HepG2 (cell line): Measurements from ENCODE around the gene HYAL1. TPM values are rescaled to one million over a fixed set of nuclear protein-coding genes. Genes with fewer than 3 reads are reported as not detected.

Experiments used
- ATAC-seq: fragments of 200-7000 bp; cut with Tn5 transposase; 3 replicates; pipeline ENCODE4 v1.9.1; 2020; ENCODE audit warnings: mild to moderate bottlenecking, moderate library complexity
- BruUV-seq: library from RNA; stranded (reverse); fragments of 400-500 nt; replicated peaks from 2 replicates; lab custom pipeline; 2021; lab: Mats Ljungman, UMichigan
- CTCF ChIA-PET: fragments of 300-600 bp; formaldehyde crosslinking; extraction: SDS; loops from one replicate; lab custom pipeline; 2021; ENCODE audit warnings: low total read pairs, inconsistent platforms, low intra/inter-chr PET ratio; lab: Yijun Ruan, JAX
- POLR2A ChIA-PET: fragments of 350-600 bp; sonication (Branson Sonifier 250); formaldehyde crosslinking; loops from one replicate; lab custom pipeline; 2020; ENCODE audit warnings: antibody characterized with exemption, inconsistent platforms; lab: Yijun Ruan, JAX
- DNase-seq: peaks from one replicate; pipeline ENCODE4 v3.0.0-alpha.2; 2015; ENCODE audit warnings: low spot score
- FAIRE-seq: peaks from 3 replicates; lab custom pipeline; 2011; peaks lifted over from hg19 to GRCh38; lab: Jason Lieb, UNC
- H2AFZ ChIP-seq: one replicate; pipeline ENCODE4 v1.6.1; 2011; ENCODE audit warnings: low read length, inconsistent platforms
- H3K27ac ChIP-seq: fragments of 300-600 bp; 3 replicates; pipeline ENCODE4 v1.8.0; 2011; ENCODE audit warnings: mixed run types, mild to moderate bottlenecking, mixed read lengths, low read length, inconsistent platforms; ENCODE audit not compliant: insufficient read depth; ENCODE audit errors: extremely low read length
- H3K27me3 ChIP-seq, 2 experiments: fragments of 200-600 bp in 1 of 2; 2 replicates in 1 of 2; 3 replicates in 1 of 2; pipeline versions ENCODE4 v1.6.0 to v1.8.0; 2011; ENCODE audit warnings: low read length in 2 of 2, mild to moderate bottlenecking in 2 of 2, moderate library complexity in 2 of 2, inconsistent platforms in 1 of 2; ENCODE audit not compliant: insufficient read depth in 2 of 2, control insufficient read depth in 1 of 2
- H3K36me3 ChIP-seq, 2 experiments: fragments of 200-600 bp in 1 of 2; replicated peaks in 1 of 2; 2 replicates in 1 of 2; 3 replicates in 1 of 2; pipeline versions ENCODE4 v1.5.1 to v1.8.0; 2011; ENCODE audit warnings: low read length in 2 of 2, inconsistent platforms in 1 of 2; ENCODE audit not compliant: insufficient read depth in 2 of 2, control insufficient read depth in 1 of 2
- H3K4me1 ChIP-seq: 2 replicates; pipeline ENCODE4 v1.5.1; 2012; ENCODE audit warnings: low read length, inconsistent platforms; ENCODE audit not compliant: insufficient read depth
- H3K4me2 ChIP-seq: 2 replicates; pipeline ENCODE4 v1.6.0; 2011; ENCODE audit warnings: low read depth, low read length, inconsistent platforms
- H3K4me3 ChIP-seq, 3 experiments: fragments of 200-600 bp in 1 of 3; sonication (generic), shearing (Covaris generic) in 1 of 3; replicated peaks in 1 of 3; 2 replicates each; pipeline ENCODE4 v1.5.1; 2011 to 2016; ENCODE audit warnings: low read length in 3 of 3, inconsistent platforms in 2 of 3, low read depth in 2 of 3, mild to moderate bottlenecking in 2 of 3, control low read depth in 1 of 3, mixed read lengths in 1 of 3; ENCODE audit not compliant: insufficient read depth in 1 of 3
- H3K79me2 ChIP-seq: one replicate; pipeline ENCODE4 v1.6.1; 2011; ENCODE audit warnings: low read length, inconsistent platforms; ENCODE audit not compliant: insufficient read depth
- H3K9ac ChIP-seq: 2 replicates; pipeline ENCODE4 v1.6.0; 2011; ENCODE audit warnings: mild to moderate bottlenecking, low read depth, low read length, inconsistent platforms; ENCODE audit not compliant: insufficient read depth
- H3K9me3 ChIP-seq: 2 replicates; pipeline ENCODE4 v1.5.1; 2012; ENCODE audit warnings: mild to moderate bottlenecking, low read length
- H4K20me1 ChIP-seq: 2 replicates; pipeline ENCODE4 v1.6.0; 2011; ENCODE audit warnings: inconsistent platforms, mild to moderate bottlenecking, low read length, moderate library complexity; ENCODE audit not compliant: insufficient read depth
- ATF1 ChIP-seq: IDR thresholded peaks from 2 replicates; pipeline ENCODE4 v1.6.1; 2016; ENCODE audit warnings: mild to moderate bottlenecking, control low read depth
- BRCA1 ChIP-seq: sonication (generic); formaldehyde crosslinking; IDR thresholded peaks from 2 replicates; pipeline ENCODE4 v1.4.0; 2020; ENCODE audit warnings: missing genetic modification reagents
- REPIN1 ChIP-seq: sonication (generic); formaldehyde crosslinking; IDR thresholded peaks from 2 replicates; pipeline ENCODE4 v1.8.0; 2022; ENCODE audit warnings: missing genetic modification reagents, low read depth, mild to moderate bottlenecking, borderline replicate concordance
- ZNF12 ChIP-seq: sonication (generic); formaldehyde crosslinking; IDR thresholded peaks from 2 replicates; pipeline ENCODE4 v1.5.0; 2020; ENCODE audit warnings: missing genetic modification reagents
- ZNF253 ChIP-seq: sonication (generic); formaldehyde crosslinking; IDR thresholded peaks from 2 replicates; pipeline ENCODE4 v1.8.0; 2022; ENCODE audit warnings: mild to moderate bottlenecking, missing genetic modification reagents, borderline replicate concordance
- ZNF83 ChIP-seq: sonication (generic); formaldehyde crosslinking; IDR thresholded peaks from 2 replicates; pipeline ENCODE4 v1.4.0; 2020; ENCODE audit warnings: missing genetic modification reagents, mild to moderate bottlenecking, borderline replicate concordance
- ZZZ3 ChIP-seq: sonication (generic); formaldehyde crosslinking; IDR thresholded peaks from 2 replicates; pipeline ENCODE4 v1.4.0; 2020; ENCODE audit warnings: missing genetic modification reagents, mild to moderate bottlenecking, borderline replicate concordance
- WGBS: methylation state at CpG from one replicate; pipeline ENCODE4 v1.1.6; 2017; ENCODE audit warnings: low lambda C conversion rate; 5-methylcytosine and 5-hydroxymethylcytosine counted together
- in situ Hi-C: cut with HindIII; loops from 2 replicates; pipeline ENCODE4 v1.10.0; 2017; ENCODE audit warnings: low pct_unique_long_range_greater_than_20kb; ENCODE audit not compliant: extremely low pct_ligation_motif_present
- intact Hi-C: fragments of 100-400 bp; cut with micrococcal nuclease; formaldehyde crosslinking; loops from one replicate; pipeline ENCODE4 v1.10.0; 2022; ENCODE audit not compliant: unreplicated experiment
- polyA plus RNA-seq, 8 experiments: library from polyadenylated mRNA; depleted of rRNA in 3 of 8; stranded (reverse) in 7 of 8; unstranded in 1 of 8; fragments of >200 nt; fragmentation: Illumina TruSeq in 4 of 8; extraction: Trizol in 4 of 8; gene quantifications; 2 replicates each; pipeline versions ENCODE4 v1.2.1 to v1.2.3, GENCODE V29; 2011 to 2016; ENCODE audit warnings: low read depth in 4 of 8, missing spikeins in 1 of 8, mixed read lengths in 1 of 8; ENCODE audit not compliant: insufficient read depth in 1 of 8
- total RNA-seq, 5 experiments: library from RNA; depleted of rRNA; stranded (reverse); fragments of >200 nt; fragmentation: Illumina TruSeq; extraction: Trizol; gene quantifications; 2 replicates each; pipeline ENCODE4 v1.2.3, GENCODE V29; 2016; ENCODE audit warnings: low read depth in 1 of 5
- TF ChIP-seq, protein P1 (sequence below): IDR thresholded peaks from 2 replicates; pipeline ENCODE4 v1.6.1; 2016; ENCODE audit warnings: low read depth, borderline replicate concordance
- TF ChIP-seq, protein P2 (sequence below): sonication (generic); formaldehyde crosslinking; IDR thresholded peaks from 2 replicates; pipeline ENCODE4 v1.5.0; 2020; ENCODE audit warnings: missing genetic modification reagents
- TF ChIP-seq, protein P3 (sequence below): sonication (generic); formaldehyde crosslinking; IDR thresholded peaks from 2 replicates; pipeline ENCODE4 v1.8.0; 2022; ENCODE audit warnings: mild to moderate bottlenecking, missing genetic modification reagents, moderate library complexity
- TF ChIP-seq, protein P4 (sequence below): sonication (generic); formaldehyde crosslinking; IDR thresholded peaks from 2 replicates; pipeline ENCODE4 v1.8.1; 2023; ENCODE audit warnings: mild to moderate bottlenecking, inconsistent platforms, moderate library complexity, missing genetic modification reagents, borderline replicate concordance

HYAL1 gene
- total and polyA plus RNA-seq, 2 of the 13 experiments (the other 11 are each of a cell fraction or from before 2014, with no cell fraction given) = 76.5 to 193 TPM

DNA sequence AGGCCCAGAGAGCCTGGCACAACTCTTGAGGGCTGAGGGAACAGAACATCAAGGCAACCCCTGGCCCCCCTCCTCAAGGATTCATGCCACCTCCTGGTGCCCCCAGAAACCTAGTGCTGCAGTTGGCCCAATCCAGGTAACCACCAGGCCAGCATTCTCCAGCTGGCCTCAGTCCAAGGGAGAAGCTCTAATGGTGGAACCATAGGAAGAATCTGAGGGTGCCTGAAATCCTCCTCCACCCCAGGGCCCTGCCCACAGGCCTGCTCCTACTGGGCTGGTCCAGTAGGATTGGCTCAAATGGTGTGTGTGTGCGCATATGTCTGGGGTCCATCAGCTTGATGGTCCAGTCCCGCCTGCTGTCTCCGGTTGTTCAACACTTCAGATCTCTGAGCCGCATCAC, 11.4 kb upstream of the HYAL1 start:
- no peak overlapping the region for H3K4me2 ChIP-seq
- in situ Hi-C loops (no loop called here), intact Hi-C loops (no loop called here)
- CTCF ChIA-PET = no interaction called here
- H3K27ac ChIP-seq = no peak overlapping the region
- no peak overlapping the region for H3K9ac ChIP-seq
- H2AFZ ChIP-seq = no peak overlapping the region
- DNase-seq (no peak), ATAC-seq (peak; percentile 9; the same call in 1 of the 3 replicates), FAIRE-seq (no peak)
- peaks cover 16 to 32% of the 10 kb centered on the region in 2 experiments for H3K36me3 ChIP-seq
- 100% methylated on average over 4 of the region's 4 CpGs for WGBS
- H3K27me3 ChIP-seq = no peaks in the 10 kb centered on the region
- H3K79me2 ChIP-seq = peaks cover 14% of the 10 kb centered on the region
- H3K4me1 ChIP-seq = peaks cover 42% of the 10 kb centered on the region
- TF ChIP-seq, protein P1, sequence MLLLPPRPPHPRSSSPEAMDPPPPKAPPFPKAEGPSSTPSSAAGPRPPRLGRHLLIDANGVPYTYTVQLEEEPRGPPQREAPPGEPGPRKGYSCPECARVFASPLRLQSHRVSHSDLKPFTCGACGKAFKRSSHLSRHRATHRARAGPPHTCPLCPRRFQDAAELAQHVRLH (CRISPR knock-in tag) = no peak
- TF ChIP-seq ZNF83 (CRISPR knock-in tag) (no peak), REPIN1 (no peak), ZNF253 (CRISPR knock-in tag) (no peak), ATF1 (CRISPR knock-in tag) (no peak), BRCA1 (CRISPR knock-in tag) (no peak), ZNF12 (CRISPR knock-in tag) (no peak), ZZZ3 (CRISPR knock-in tag) (no peak)
- TF ChIP-seq, protein P2, sequence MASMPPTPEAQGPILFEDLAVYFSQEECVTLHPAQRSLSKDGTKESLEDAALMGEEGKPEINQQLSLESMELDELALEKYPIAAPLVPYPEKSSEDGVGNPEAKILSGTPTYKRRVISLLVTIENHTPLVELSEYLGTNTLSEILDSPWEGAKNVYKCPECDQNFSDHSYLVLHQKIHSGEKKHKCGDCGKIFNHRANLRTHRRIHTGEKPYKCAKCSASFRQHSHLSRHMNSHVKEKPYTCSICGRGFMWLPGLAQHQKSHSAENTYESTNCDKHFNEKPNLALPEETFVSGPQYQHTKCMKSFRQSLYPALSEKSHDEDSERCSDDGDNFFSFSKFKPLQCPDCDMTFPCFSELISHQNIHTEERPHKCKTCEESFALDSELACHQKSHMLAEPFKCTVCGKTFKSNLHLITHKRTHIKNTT (CRISPR knock-in tag) = no peak
- TF ChIP-seq, protein P3, sequence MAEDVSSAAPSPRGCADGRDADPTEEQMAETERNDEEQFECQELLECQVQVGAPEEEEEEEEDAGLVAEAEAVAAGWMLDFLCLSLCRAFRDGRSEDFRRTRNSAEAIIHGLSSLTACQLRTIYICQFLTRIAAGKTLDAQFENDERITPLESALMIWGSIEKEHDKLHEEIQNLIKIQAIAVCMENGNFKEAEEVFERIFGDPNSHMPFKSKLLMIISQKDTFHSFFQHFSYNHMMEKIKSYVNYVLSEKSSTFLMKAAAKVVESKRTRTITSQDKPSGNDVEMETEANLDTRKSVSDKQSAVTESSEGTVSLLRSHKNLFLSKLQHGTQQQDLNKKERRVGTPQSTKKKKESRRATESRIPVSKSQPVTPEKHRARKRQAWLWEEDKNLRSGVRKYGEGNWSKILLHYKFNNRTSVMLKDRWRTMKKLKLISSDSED (CRISPR knock-in tag) = no peak
- TF ChIP-seq, protein P4, sequence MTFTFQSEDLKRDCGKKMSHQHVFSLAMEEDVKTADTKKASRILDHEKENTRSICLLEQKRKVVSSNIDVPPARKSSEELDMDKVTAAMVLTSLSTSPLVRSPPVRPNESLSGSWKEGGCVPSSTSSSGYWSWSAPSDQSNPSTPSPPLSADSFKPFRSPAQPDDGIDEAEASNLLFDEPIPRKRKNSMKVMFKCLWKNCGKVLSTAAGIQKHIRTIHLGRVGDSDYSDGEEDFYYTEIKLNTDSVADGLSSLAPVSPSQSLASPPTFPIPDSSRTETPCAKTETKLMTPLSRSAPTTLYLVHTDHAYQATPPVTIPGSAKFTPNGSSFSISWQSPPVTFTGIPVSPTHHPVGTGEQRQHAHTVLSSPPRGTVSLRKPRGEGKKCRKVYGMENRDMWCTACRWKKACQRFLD = no peak
- POLR2A ChIA-PET = interaction anchor here (0.8 to 13.0 kb wide), 4 partner anchors 14 to 111 kb away, joined by 3 to 222 read pairs (median 6); partner anchors contain the start of genes GNAI2, HYAL1, HYAL3 and LSMEM2
- no peak overlapping the region for H3K4me3 ChIP-seq
- no peaks in the 10 kb centered on the region for H3K9me3 ChIP-seq
- BruUV-seq = no TSS peak
- no peaks in the 10 kb centered on the region for H4K20me1 ChIP-seq
